ENCODE results near the gene DNAJA3. TPM values are rescaled to one million over a fixed set of nuclear protein-coding genes. Genes with fewer than 3 reads are reported as not detected.
A peak's percentile ranks its signal among the peaks of the same experiment; 100 is the strongest.

Gene DNAJA3
- total and polyA plus RNA-seq, 9 of the 15 experiments (the other 6 are each of a cell fraction or from before 2014, with no cell fraction given): 8.1 to 105 (median 79.0) TPM

DNA sequence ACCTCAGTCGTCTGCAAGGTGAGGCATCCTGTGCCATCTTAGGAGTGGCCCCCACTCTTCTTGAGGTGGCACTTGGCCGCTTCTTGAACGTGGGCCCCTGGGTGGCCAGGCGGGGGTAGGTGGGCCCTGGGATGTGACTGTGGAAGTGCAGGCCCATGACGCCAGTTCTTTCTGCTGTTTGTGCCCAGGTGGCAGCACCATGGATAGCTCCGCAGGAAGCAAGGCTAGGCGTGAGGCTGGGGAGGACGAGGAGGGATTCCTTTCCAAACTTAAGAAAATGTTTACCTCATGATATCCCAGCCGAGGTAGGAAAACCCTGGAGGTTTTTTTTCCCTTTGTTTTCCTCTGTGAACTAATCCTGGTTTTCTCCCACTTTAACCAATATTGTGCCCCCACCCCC is 29.0 kb downstream of the DNAJA3 start:
- Histone ChIP-seq H3K9me1 (ENCODE audit: control insufficient read depth, insufficient read depth, low read length) (no peaks in the 10 kb centered on the region), H3K4me1 (replicated peaks in 1 of 2; ENCODE audit: control insufficient read depth in 2 of 2, insufficient read depth in 2 of 2, low read length in 2 of 2) (peaks cover 6% of the 10 kb centered on the region in 2 experiments; a peak in 2 of 5 replicates), H3K9me3 (replicated peaks; ENCODE audit: control insufficient read depth, insufficient read depth, low read depth, low read length) (no peaks in the 10 kb centered on the region), H4K20me1 (replicated peaks; ENCODE audit: control insufficient read depth, insufficient read depth, low read length) (no peaks in the 10 kb centered on the region), H2AFZ (ENCODE audit: low read depth, low read length) (no peak overlapping the region), H3K9ac (ENCODE audit: insufficient read depth in 1 of 2, low read depth in 2 of 2, low read length in 2 of 2) (no peak overlapping the region), H3K27ac (ENCODE audit: extremely low read depth, low read depth, low read length) (no peak overlapping the region), H3K36me3 (ENCODE audit: control insufficient read depth, insufficient read depth, low read length) (peaks cover 83% of the 10 kb centered on the region), H3K27me3 (ENCODE audit: control insufficient read depth in 2 of 2, insufficient read depth in 2 of 2, low read length in 2 of 2) (no peaks in the 10 kb centered on the region), H3K4me2 (ENCODE audit: insufficient read depth, low read length) (no peak overlapping the region), H3K4me3 (no peak overlapping the region), H3K79me2 (ENCODE audit: control insufficient read depth, insufficient read depth, low read length) (no peaks in the 10 kb centered on the region)
- CTCF ChIA-PET (ENCODE audit: low intra/inter-chr PET ratio): no interaction called here
- DNase-seq (ENCODE audit: extremely low read depth in 1 of 4, low spot score in 3 of 4): no peak
- intact Hi-C loops (cut with micrococcal nuclease): no loop called here
- TF ChIP-seq, protein P1, sequence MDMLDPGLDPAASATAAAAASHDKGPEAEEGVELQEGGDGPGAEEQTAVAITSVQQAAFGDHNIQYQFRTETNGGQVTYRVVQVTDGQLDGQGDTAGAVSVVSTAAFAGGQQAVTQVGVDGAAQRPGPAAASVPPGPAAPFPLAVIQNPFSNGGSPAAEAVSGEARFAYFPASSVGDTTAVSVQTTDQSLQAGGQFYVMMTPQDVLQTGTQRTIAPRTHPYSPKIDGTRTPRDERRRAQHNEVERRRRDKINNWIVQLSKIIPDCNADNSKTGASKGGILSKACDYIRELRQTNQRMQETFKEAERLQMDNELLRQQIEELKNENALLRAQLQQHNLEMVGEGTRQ (CRISPR knock-in tag; IDR thresholded peaks at IDR 0.05): no peak
- TF ChIP-seq, protein P2, sequence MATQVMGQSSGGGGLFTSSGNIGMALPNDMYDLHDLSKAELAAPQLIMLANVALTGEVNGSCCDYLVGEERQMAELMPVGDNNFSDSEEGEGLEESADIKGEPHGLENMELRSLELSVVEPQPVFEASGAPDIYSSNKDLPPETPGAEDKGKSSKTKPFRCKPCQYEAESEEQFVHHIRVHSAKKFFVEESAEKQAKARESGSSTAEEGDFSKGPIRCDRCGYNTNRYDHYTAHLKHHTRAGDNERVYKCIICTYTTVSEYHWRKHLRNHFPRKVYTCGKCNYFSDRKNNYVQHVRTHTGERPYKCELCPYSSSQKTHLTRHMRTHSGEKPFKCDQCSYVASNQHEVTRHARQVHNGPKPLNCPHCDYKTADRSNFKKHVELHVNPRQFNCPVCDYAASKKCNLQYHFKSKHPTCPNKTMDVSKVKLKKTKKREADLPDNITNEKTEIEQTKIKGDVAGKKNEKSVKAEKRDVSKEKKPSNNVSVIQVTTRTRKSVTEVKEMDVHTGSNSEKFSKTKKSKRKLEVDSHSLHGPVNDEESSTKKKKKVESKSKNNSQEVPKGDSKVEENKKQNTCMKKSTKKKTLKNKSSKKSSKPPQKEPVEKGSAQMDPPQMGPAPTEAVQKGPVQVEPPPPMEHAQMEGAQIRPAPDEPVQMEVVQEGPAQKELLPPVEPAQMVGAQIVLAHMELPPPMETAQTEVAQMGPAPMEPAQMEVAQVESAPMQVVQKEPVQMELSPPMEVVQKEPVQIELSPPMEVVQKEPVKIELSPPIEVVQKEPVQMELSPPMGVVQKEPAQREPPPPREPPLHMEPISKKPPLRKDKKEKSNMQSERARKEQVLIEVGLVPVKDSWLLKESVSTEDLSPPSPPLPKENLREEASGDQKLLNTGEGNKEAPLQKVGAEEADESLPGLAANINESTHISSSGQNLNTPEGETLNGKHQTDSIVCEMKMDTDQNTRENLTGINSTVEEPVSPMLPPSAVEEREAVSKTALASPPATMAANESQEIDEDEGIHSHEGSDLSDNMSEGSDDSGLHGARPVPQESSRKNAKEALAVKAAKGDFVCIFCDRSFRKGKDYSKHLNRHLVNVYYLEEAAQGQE (IDR thresholded peaks at IDR 0.05; ENCODE audit: borderline replicate concordance): peak; percentile 60
- TF ChIP-seq, protein P2 (CRISPR knock-in tag; IDR thresholded peaks at IDR 0.05; ENCODE audit: low read depth): no peak
- in situ Hi-C loops (cut with MboI): no loop called here
- no TSS peak for BruUV-seq (replicated peaks)
- no peak for ATAC-seq
- no peak for FAIRE-seq
- POLR2A ChIA-PET: interaction anchor here (2.6 kb wide), 1 partner anchor 9 kb away, joined by 9 read pairs; no protein-coding TSS in a partner anchor
- 94% methylated on average over 5 of the region's 9 CpGs for WGBS (ENCODE audit: insufficient coverage, low coverage, missing lambda C conversion rate)
